B cell (primary cell): ENCODE measurements around the gene CEND1. TPM values are rescaled to one million over a fixed set of nuclear protein-coding genes. Genes with fewer than 3 reads are reported as not detected.

Experiments
- ATAC-seq: fragments of 200-7000 bp; cut with Tn5 transposase; one replicate; pipeline ENCODE4 v1.10.0; 2021; ENCODE audit warnings: low read depth, mild to moderate bottlenecking, moderate number of reproducible peaks, moderate library complexity
- CTCF ChIA-PET: fragments of 350-600 bp; sonication (Branson Sonifier 250); formaldehyde crosslinking; loops from one replicate; lab custom pipeline; 2021; ENCODE audit warnings: antibody characterized with exemption, inconsistent platforms; lab: Charles Lee
- POLR2A ChIA-PET: fragments of 350-600 bp; sonication (Branson Sonifier 250); formaldehyde crosslinking; loops from one replicate; lab custom pipeline; 2021; ENCODE audit warnings: antibody characterized with exemption; lab: Charles Lee
- DNase-seq: peaks from one replicate; pipeline ENCODE4 v3.0.0; 2013
- H2AFZ ChIP-seq: 2 replicates; pipeline ENCODE4 v1.6.1; 2012; ENCODE audit warnings: mild to moderate bottlenecking, low read depth, low read length; ENCODE audit not compliant: insufficient read depth, poor library complexity, severe bottlenecking
- H3K27ac ChIP-seq, 2 donors: 1 replicate in 1 of 2; 2 replicates in 1 of 2; pipeline ENCODE4 v1.5.1; 2012 to 2013; ENCODE audit warnings: low read length in 2 of 2, mild to moderate bottlenecking in 2 of 2, moderate library complexity in 1 of 2
- H3K27me3 ChIP-seq, 4 experiments: fragments of 200-600 bp in 1 of 4; sonication (generic) in 1 of 4; replicated peaks in 1 of 4; 1 replicate in 2 of 4; 2 replicates in 2 of 4; pipeline versions ENCODE4 v1.6.1 to v1.7.0; 2013 to 2016; ENCODE audit warnings: low read length in 3 of 4, mild to moderate bottlenecking in 2 of 4, mixed read lengths in 1 of 4, moderate library complexity in 1 of 4; ENCODE audit not compliant: insufficient read depth in 4 of 4, control insufficient read depth in 3 of 4; ENCODE audit errors: control extremely low read depth in 1 of 4
- H3K36me3 ChIP-seq, 2 experiments: replicated peaks in 1 of 2; 1 replicate in 1 of 2; 2 replicates in 1 of 2; pipeline versions ENCODE4 v1.6.1 to v1.7.1; 2013; ENCODE audit warnings: low read length in 1 of 2; ENCODE audit not compliant: insufficient read depth in 2 of 2, control insufficient read depth in 1 of 2; ENCODE audit errors: control extremely low read depth in 1 of 2, extremely low read depth in 1 of 2
- H3K4me1 ChIP-seq, 2 donors: fragments of 200-600 bp in 1 of 2; sonication (generic) in 1 of 2; 1 replicate in 1 of 2; 2 replicates in 1 of 2; pipeline versions ENCODE4 v1.5.1 to v1.6.1; 2013 to 2017; ENCODE audit warnings: low read length in 2 of 2; ENCODE audit not compliant: control insufficient read depth in 2 of 2, insufficient read depth in 2 of 2
- H3K4me2 ChIP-seq: replicated peaks from 2 replicates; pipeline ENCODE3; 2012; ENCODE audit warnings: mild to moderate bottlenecking, low read depth, low read length; ENCODE audit not compliant: poor library complexity, severe bottlenecking
- H3K4me3 ChIP-seq, 5 experiments: fragments of 200-600 bp in 1 of 5; sonication (generic) in 1 of 5; 1 replicate in 3 of 5; 2 replicates in 2 of 5; pipeline versions ENCODE4 v1.5.1 to v1.7.0; 2011 to 2016; ENCODE audit warnings: low read length in 4 of 5, mild to moderate bottlenecking in 4 of 5, low read depth in 2 of 5, control low read depth in 1 of 5, moderate library complexity in 1 of 5; ENCODE audit not compliant: insufficient read depth in 1 of 5; ENCODE audit errors: control extremely low read depth in 1 of 5, extremely low read depth in 1 of 5
- H3K79me2 ChIP-seq: fragments of 200-600 bp; sonication (generic); one replicate; pipeline ENCODE4 v1.6.0; 2016; ENCODE audit warnings: low read length; ENCODE audit not compliant: control insufficient read depth, insufficient read depth
- H3K9ac ChIP-seq: fragments of 200-600 bp; sonication (generic); 2 replicates; pipeline ENCODE4 v1.6.1; 2017; ENCODE audit warnings: mild to moderate bottlenecking, low read length, moderate library complexity
- H3K9me3 ChIP-seq, 3 donors: one replicate each; pipeline versions ENCODE4 v1.6.1 to v1.7.1; 2013; ENCODE audit warnings: low read length in 2 of 3; ENCODE audit not compliant: control insufficient read depth in 2 of 3, insufficient read depth in 1 of 3; ENCODE audit errors: control extremely low read depth in 1 of 3
- H4K20me1 ChIP-seq: 2 replicates; pipeline ENCODE4 v1.6.0; 2012; ENCODE audit warnings: mild to moderate bottlenecking, low read length; ENCODE audit not compliant: insufficient read depth, control insufficient read depth, poor library complexity, severe bottlenecking
- H3K27ac Mint-ChIP-seq: one replicate; pipeline ENCODE4 v1.8.0; 2021; ENCODE audit warnings: mixed read lengths
- H3K27me3 Mint-ChIP-seq: one replicate; pipeline ENCODE4 v1.8.0; 2021; ENCODE audit warnings: mixed read lengths
- H3K4me1 Mint-ChIP-seq: one replicate; pipeline ENCODE4 v1.8.0; 2021; ENCODE audit warnings: mixed read lengths
- H3K4me3 Mint-ChIP-seq: one replicate; pipeline ENCODE4 v1.8.0; 2021; ENCODE audit warnings: mixed read lengths
- H3K9me3 Mint-ChIP-seq: one replicate; pipeline ENCODE4 v1.8.0; 2022; ENCODE audit warnings: mixed read lengths; ENCODE audit not compliant: insufficient read depth
- EZH2 ChIP-seq: IDR thresholded peaks from 2 replicates; pipeline ENCODE4 v1.6.1; 2012; ENCODE audit warnings: borderline replicate concordance, low read depth, mild to moderate bottlenecking, moderate library complexity, low read length; ENCODE audit not compliant: insufficient read depth, poor library complexity, severe bottlenecking
- WGBS: methylation state at CpG from one replicate; pipeline ENCODE4 v1.1.5; 2013; ENCODE audit warnings: missing lambda C conversion rate; ENCODE audit not compliant: insufficient coverage; 5-methylcytosine and 5-hydroxymethylcytosine counted together
- intact Hi-C: fragments of 100-400 bp; cut with micrococcal nuclease; formaldehyde crosslinking; loops from one replicate; pipeline ENCODE4 v1.10.0; 2022
- polyA plus RNA-seq: library from polyadenylated mRNA; depleted of rRNA; stranded (reverse); fragments of >200 nt; gene quantifications from 2 replicates; pipeline ENCODE4 v1.2.3, GENCODE V29; 2012
- total RNA-seq, 2 donors: library from RNA; stranded (reverse); fragments of 120-200 nt in 1 of 2; gene quantifications; 1 replicate in 1 of 2; 2 replicates in 1 of 2; pipeline versions ENCODE4 v1.2.3 to v1.2.4, GENCODE V29; 2013 to 2022
- TF ChIP-seq, protein P1 (sequence below): fragments of 200-600 bp; IDR thresholded peaks from one replicate; pipeline ENCODE4 v1.8.0; 2022; ENCODE audit warnings: antibody characterized with exemption, mild to moderate bottlenecking

The CEND1 gene
- total and polyA plus RNA-seq, 2 donors (not counting 1 experiment from before 2014, with no cell fraction given) = 0.13 to 0.39 TPM

DNA sequence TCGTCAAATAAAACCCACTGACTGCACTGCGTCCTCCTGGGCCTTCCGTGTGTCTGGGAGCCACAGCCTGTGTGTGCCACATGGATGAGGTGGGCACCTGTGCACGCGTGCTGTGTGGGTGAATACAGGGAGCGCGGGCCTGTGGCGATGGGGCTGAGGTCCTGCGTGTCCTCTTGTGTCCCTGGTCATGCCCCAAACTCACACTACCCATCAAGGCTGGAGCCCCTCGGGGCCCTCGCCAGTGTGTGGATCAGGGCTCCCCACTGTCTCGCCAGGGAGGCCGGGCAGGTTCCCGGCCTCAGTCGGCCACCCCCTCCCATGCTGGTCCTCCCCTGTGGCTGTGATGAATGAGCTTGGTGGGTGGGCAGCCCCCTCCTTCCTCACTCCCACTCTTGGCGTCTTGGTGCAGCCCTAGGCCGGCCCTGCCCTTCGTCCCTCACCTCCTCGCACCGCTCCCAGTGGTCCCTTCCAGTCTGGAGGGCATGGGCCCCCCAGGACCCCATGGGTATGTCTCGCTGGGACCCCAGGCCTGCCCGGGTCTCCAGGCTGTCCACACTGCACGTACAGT lies 42.2 kb upstream of the CEND1 start:
- Histone ChIP-seq H3K27me3 (peaks cover 0 to 65% (median 20%) of the 10 kb centered on the region in 4 experiments), H3K4me3 (peak overlapping the region in 3 of 5 experiments; percentile 33 to 58 (median 47)), H3K4me2 (peak overlapping the region; percentile 88), H3K9ac (peak overlapping the region; percentile 42), H3K36me3 (no peaks in the 10 kb centered on the region), H3K4me1 (peaks cover 60 to 67% of the 10 kb centered on the region in 2 donors), H3K27ac (no peak overlapping the region), H2AFZ (peak overlapping the region; percentile 49), H3K79me2 (no peaks in the 10 kb centered on the region), H4K20me1 (peaks cover 56% of the 10 kb centered on the region), H3K9me3 (peaks cover 0 to 15% (median 0%) of the 10 kb centered on the region in 3 donors)
- peaks cover 48% of the 10 kb centered on the region for H3K4me1 Mint-ChIP-seq
- intact Hi-C loops = no loop called here
- peak overlapping the region; percentile 70 for H3K4me3 Mint-ChIP-seq
- no peak overlapping the region for H3K27ac Mint-ChIP-seq
- 83% methylated on average over 19 of the region's 23 CpGs for WGBS
- H3K27me3 Mint-ChIP-seq = peaks cover 7% of the 10 kb centered on the region
- no peaks in the 10 kb centered on the region for H3K9me3 Mint-ChIP-seq
- ChIA-PET CTCF (interaction anchor here (1.1 to 2.1 kb wide), 3 partner anchors 11 to 56 kb away, joined by 3 to 6 read pairs (median 3); partner anchors contain the start of gene TSPAN4), POLR2A (interaction anchor here (1.0 to 6.4 kb wide), 3 partner anchors 11 to 36 kb away, joined by 3 to 57 read pairs (median 6); partner anchors contain the start of genes PNPLA2, POLR2L and TSPAN4)
- ATAC-seq (no peak), DNase-seq (peak; percentile 50)
- TF ChIP-seq, protein P1, sequence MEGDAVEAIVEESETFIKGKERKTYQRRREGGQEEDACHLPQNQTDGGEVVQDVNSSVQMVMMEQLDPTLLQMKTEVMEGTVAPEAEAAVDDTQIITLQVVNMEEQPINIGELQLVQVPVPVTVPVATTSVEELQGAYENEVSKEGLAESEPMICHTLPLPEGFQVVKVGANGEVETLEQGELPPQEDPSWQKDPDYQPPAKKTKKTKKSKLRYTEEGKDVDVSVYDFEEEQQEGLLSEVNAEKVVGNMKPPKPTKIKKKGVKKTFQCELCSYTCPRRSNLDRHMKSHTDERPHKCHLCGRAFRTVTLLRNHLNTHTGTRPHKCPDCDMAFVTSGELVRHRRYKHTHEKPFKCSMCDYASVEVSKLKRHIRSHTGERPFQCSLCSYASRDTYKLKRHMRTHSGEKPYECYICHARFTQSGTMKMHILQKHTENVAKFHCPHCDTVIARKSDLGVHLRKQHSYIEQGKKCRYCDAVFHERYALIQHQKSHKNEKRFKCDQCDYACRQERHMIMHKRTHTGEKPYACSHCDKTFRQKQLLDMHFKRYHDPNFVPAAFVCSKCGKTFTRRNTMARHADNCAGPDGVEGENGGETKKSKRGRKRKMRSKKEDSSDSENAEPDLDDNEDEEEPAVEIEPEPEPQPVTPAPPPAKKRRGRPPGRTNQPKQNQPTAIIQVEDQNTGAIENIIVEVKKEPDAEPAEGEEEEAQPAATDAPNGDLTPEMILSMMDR = no peak
- no peak for TF ChIP-seq EZH2
